Measurements from ENCODE around the gene TWIST1.

GRCh38 chr7:19121977-19122588, 4.6 kb upstream of the TWIST1 start:
- TF ChIP-seq, protein P1, sequence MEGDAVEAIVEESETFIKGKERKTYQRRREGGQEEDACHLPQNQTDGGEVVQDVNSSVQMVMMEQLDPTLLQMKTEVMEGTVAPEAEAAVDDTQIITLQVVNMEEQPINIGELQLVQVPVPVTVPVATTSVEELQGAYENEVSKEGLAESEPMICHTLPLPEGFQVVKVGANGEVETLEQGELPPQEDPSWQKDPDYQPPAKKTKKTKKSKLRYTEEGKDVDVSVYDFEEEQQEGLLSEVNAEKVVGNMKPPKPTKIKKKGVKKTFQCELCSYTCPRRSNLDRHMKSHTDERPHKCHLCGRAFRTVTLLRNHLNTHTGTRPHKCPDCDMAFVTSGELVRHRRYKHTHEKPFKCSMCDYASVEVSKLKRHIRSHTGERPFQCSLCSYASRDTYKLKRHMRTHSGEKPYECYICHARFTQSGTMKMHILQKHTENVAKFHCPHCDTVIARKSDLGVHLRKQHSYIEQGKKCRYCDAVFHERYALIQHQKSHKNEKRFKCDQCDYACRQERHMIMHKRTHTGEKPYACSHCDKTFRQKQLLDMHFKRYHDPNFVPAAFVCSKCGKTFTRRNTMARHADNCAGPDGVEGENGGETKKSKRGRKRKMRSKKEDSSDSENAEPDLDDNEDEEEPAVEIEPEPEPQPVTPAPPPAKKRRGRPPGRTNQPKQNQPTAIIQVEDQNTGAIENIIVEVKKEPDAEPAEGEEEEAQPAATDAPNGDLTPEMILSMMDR (IDR thresholded peaks at IDR 0.05; ENCODE audit: borderline replicate concordance, extremely low read depth, low read length, poor library complexity, severe bottlenecking): peak; percentile 57
- TF ChIP-seq EZH2 (IDR thresholded peaks at IDR 0.05; ENCODE audit: borderline replicate concordance, low read depth, low read length, severe bottlenecking): no peak
